Nephron (organoid): ENCODE results near the gene IQCN.

ENCODE experiments used
- H3K27ac Mint-ChIP-seq, 3 experiments: 2 replicates each; pipeline ENCODE4 v1.8.0; 2020; ENCODE audit warnings: mixed read lengths in 3 of 3, mild to moderate bottlenecking in 2 of 3, moderate library complexity in 1 of 3
- H3K27me3 Mint-ChIP-seq: 2 replicates; pipeline ENCODE4 v1.8.0; 2021; ENCODE audit warnings: low read depth, mild to moderate bottlenecking, moderate library complexity, mixed read lengths
- H3K36me3 Mint-ChIP-seq: 2 replicates; pipeline ENCODE4 v1.8.0; 2020; ENCODE audit warnings: low read depth, mixed read lengths
- H3K4me1 Mint-ChIP-seq: 2 replicates; pipeline ENCODE4 v1.8.0; 2020; ENCODE audit warnings: mixed read lengths
- H3K4me3 Mint-ChIP-seq, 3 experiments: 2 replicates each; pipeline ENCODE4 v1.8.0; 2020; ENCODE audit warnings: mild to moderate bottlenecking in 3 of 3, mixed read lengths in 3 of 3, moderate library complexity in 2 of 3
- H3K9me3 Mint-ChIP-seq: 2 replicates; pipeline ENCODE4 v1.8.0; 2020; ENCODE audit warnings: mixed read lengths
- TF ChIP-seq, protein P1 (sequence below), 3 experiments: fragments of 200-600 bp; sonication (generic); IDR thresholded peaks; one replicate each; pipeline ENCODE4 v1.5.0; 2021; ENCODE audit warnings: antibody characterized with exemption in 3 of 3; ENCODE audit not compliant: unreplicated experiment in 3 of 3

IQCN gene

DNA sequence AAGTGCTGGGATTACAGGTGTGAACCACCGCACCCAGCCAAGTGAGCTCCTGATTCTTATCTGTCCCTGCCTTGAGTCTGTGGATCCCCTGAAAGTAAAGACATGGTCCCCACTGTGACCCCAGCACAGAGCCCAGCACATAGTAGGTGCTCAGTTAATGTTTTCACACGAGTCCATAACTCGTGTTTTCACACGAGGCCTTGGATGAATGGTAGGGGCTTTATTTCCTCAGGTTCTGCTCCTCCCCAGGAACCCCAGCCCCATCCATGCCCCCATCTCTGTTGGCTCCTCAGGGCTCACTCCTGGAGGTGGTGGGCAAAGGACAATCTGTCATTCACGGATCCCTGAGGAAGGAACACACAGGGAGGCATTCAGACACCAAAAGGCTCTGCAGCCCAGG is 24.4 kb downstream of the IQCN start:
- Mint-ChIP-seq H3K27me3 (peaks cover 41% of the 10 kb centered on the region), H3K4me3 (no peak overlapping the region)
- TF ChIP-seq, protein P1, sequence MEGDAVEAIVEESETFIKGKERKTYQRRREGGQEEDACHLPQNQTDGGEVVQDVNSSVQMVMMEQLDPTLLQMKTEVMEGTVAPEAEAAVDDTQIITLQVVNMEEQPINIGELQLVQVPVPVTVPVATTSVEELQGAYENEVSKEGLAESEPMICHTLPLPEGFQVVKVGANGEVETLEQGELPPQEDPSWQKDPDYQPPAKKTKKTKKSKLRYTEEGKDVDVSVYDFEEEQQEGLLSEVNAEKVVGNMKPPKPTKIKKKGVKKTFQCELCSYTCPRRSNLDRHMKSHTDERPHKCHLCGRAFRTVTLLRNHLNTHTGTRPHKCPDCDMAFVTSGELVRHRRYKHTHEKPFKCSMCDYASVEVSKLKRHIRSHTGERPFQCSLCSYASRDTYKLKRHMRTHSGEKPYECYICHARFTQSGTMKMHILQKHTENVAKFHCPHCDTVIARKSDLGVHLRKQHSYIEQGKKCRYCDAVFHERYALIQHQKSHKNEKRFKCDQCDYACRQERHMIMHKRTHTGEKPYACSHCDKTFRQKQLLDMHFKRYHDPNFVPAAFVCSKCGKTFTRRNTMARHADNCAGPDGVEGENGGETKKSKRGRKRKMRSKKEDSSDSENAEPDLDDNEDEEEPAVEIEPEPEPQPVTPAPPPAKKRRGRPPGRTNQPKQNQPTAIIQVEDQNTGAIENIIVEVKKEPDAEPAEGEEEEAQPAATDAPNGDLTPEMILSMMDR (IDR thresholded peaks at IDR 0.05; ENCODE audit: unreplicated experiment in 3 of 3), result no peak

DNA sequence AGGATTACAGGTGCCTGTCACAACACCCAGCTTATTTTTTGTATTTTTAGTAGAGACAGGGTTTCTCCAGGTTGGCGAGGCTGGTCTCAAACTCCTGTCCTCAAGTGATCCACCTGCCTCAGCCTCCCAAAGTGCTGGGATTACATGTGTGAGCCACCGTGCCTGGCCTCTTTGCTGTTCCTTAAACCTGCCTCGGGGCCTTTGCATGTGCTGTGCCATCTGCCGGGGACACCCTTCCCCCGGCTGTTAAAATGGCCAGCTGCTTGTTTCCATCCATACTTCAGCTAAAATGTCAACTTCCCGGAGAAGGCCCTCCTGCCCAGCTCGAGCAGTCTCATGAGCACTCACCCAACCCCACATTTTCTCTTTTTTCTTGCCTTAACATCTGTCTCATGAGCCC is 29.0 kb downstream of the IQCN start:
- H3K9me3 Mint-ChIP-seq, result no peaks in the 10 kb centered on the region

More for the DNA sequence above, 24.4 kb downstream of the IQCN start:
- Mint-ChIP-seq H3K27ac (no peak overlapping the region), H3K9me3 (no peaks in the 10 kb centered on the region), H3K4me1 (no peaks in the 10 kb centered on the region), H3K36me3 (no peaks in the 10 kb centered on the region)

DNA sequence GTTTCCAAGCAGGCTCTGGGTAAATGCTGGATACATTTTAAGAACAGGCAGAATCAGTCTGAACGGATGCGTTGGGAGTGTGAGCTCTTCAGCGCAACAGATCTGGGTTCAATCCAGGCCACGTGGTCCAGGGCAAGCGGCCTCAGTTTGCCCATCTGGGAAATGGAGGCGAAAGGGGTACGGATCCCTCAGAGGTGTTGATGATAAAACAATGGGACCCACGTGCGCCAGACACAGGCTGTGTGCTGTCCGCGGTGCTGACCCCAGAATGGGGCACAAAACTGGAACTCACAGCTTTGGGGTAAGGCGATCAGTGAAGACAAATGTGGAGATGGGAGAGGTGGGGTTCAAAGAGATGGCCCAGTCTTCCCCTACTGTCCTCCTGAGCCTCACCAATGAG is 34.9 kb downstream of the IQCN start:
- no peaks in the 10 kb centered on the region for H3K9me3 Mint-ChIP-seq
- H3K4me3 Mint-ChIP-seq, result no peak overlapping the region
- H3K27ac Mint-ChIP-seq, result no peak overlapping the region
- H3K27me3 Mint-ChIP-seq, result peaks cover 46% of the 10 kb centered on the region
- H3K4me1 Mint-ChIP-seq, result no peaks in the 10 kb centered on the region
- TF ChIP-seq, protein P1 (IDR thresholded peaks at IDR 0.05; ENCODE audit: unreplicated experiment in 3 of 3), result no peak
- H3K36me3 Mint-ChIP-seq, result no peaks in the 10 kb centered on the region

More for the DNA sequence above, 29.0 kb downstream of the IQCN start:
- no peak overlapping the region for H3K4me3 Mint-ChIP-seq
- peaks cover 30% of the 10 kb centered on the region for H3K27me3 Mint-ChIP-seq
- H3K36me3 Mint-ChIP-seq, result no peaks in the 10 kb centered on the region
- no peak overlapping the region for H3K27ac Mint-ChIP-seq
- no peaks in the 10 kb centered on the region for H3K4me1 Mint-ChIP-seq
- TF ChIP-seq, protein P1 (IDR thresholded peaks at IDR 0.05; ENCODE audit: unreplicated experiment in 3 of 3), result no peak

DNA sequence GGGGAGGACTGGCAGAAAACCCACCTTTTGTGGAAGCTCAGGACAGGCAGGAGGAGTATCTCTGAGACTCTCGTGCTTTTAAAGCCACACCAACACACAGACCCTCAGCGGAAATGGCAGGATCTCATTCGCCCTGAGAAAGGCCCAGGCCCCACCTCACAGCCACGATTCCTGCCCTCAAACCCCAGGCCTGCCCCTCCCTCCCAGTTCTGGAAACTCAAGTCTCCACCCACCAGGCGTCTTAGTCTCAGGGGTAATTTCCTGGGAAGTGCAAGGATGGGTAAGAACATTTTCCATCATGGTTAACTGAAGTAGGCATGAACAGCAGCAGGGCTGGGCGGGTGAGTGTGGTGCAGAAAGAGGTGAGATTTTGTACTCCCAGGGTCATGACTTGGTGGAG is 40.1 kb downstream of the IQCN start:
- TF ChIP-seq, protein P1 (IDR thresholded peaks at IDR 0.05; ENCODE audit: unreplicated experiment in 3 of 3), result no peak
- peaks cover 69% of the 10 kb centered on the region for H3K27me3 Mint-ChIP-seq
- H3K4me3 Mint-ChIP-seq, result no peak overlapping the region
- H3K36me3 Mint-ChIP-seq, result no peaks in the 10 kb centered on the region
- no peak overlapping the region for H3K27ac Mint-ChIP-seq
- H3K9me3 Mint-ChIP-seq, result peaks cover 6% of the 10 kb centered on the region
- H3K4me1 Mint-ChIP-seq, result no peaks in the 10 kb centered on the region

DNA sequence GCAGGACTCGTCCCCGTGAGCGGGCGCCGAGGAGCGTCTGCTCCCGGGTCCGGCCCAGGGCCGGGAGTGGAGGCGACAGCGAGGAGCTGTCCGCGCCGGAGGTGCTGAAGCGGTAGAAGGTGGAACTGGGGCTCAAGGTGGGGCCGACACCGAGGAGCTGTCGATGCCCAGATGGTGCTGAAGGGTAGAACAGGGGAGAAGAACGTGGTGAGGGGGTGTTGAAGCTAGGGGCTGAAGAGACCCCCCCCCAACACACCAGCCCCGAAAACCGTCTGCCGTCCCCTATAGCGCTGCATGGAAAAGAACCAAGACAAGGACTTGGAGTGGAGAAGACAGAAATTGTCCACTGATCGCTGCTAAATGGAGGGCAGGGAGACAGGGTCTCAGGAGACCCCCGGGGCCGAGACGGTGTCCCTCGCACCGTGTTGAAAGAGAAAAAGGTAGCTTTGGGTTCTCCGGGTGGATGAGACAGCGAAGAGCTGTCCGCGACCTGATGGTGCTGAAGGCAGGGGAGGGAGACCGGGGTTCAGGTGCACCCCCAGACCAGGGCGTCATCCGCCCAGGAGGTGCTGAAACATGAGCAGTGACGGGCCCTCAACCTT is 40.9 kb downstream of the IQCN start:
- TF ChIP-seq, protein P1 (IDR thresholded peaks at IDR 0.05; ENCODE audit: unreplicated experiment in 3 of 3), result peak in 1 of 3 experiments; percentile 7
- H3K36me3 Mint-ChIP-seq, result no peaks in the 10 kb centered on the region

DNA sequence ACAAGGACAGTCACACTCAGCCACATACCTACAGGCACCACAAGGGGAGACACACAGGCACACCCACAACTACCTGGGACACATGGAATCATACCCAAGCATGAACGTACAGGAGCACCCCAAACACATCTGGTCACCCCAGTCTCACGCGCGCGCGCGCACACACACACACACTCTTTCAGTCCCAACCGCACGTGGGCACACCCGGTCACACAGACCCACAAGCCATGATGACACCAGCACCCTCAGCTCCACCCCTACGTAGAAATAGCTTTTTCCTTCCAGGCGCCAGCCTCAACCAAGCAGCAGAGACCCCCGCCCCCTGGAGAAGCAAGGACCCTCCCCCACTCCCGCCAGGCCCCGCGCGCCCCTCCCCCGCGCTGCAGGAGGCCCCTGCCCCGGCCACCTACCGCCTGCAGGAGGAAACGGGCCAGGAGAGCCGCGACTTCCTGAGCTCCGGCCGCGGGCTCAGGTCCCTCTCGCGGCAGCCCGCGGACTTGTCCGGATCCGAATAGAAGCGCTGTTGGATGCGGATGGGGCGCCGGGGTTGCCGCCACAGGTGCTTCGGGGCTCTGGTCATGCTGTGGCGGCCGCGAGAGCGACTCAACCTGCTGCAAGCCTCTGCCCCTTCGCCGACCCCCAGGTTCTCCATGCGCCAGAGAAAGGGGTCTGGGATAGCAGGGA is 41.6 kb downstream of the IQCN start:
- TF ChIP-seq, protein P1 (IDR thresholded peaks at IDR 0.05; ENCODE audit: unreplicated experiment in 3 of 3), result peak in 1 of 3 experiments; percentile 45
- peaks cover 6% of the 10 kb centered on the region for H3K9me3 Mint-ChIP-seq
- peak overlapping the region in 1 of 3 experiments; percentile 59 for H3K4me3 Mint-ChIP-seq
- H3K36me3 Mint-ChIP-seq, result no peaks in the 10 kb centered on the region
- H3K27me3 Mint-ChIP-seq, result peaks cover 65% of the 10 kb centered on the region
- H3K4me1 Mint-ChIP-seq, result peaks cover under 1% of the 10 kb centered on the region
- H3K27ac Mint-ChIP-seq, result no peak overlapping the region

More for the DNA sequence above, 40.9 kb downstream of the IQCN start:
- peaks cover 6% of the 10 kb centered on the region for H3K9me3 Mint-ChIP-seq
- H3K27me3 Mint-ChIP-seq, result peaks cover 65% of the 10 kb centered on the region
- H3K4me1 Mint-ChIP-seq, result no peaks in the 10 kb centered on the region
- no peak overlapping the region for H3K27ac Mint-ChIP-seq
- no peak overlapping the region for H3K4me3 Mint-ChIP-seq
